ENCODE data around the gene MST1.

MST1 gene

DNA sequence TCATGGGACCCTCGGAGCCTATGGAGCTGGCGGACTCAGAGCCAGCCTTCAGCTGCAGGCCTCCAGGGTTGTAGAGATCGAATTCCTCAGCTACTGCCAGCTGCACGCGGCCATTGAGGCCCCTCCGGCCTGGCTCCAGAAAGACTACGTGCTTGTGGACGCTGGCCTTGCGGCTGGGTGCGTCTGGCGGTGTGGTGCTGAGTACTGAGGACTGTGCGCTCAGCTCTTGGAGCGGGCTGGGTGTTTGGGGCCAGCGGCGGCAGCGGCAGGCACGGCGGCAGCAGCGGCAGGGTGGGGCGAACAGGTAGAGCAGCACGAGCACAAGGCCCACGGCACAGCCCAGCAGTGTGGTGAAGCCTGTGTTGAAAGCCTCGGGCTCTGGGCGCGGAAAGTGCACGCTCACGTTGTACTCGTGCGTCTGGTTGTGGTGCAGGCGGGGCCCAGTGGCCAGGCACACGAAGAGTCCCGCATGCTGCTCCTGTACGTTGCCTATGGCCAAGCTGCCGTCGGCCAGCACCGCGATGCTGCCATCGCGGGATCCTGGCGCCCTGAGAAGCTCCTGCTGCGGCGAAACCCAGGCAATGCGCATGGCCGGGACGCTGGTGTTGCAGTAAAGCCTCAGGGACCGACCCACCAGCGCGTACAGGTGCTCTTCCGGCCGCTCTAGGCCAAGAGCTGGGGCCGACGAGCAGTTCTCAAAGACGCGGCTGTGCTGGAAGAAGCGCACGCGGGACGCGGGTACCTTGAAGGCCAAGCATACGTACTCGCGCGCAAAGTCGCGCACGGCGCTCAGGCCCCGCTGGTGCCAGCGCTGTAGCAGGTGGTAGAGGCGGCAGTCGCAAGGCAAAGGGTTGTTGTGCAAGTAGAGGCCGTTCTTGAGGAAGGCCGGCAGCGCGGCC, 28.9 kb upstream of the MST1 start:
- no peak for DNase-seq

DNA sequence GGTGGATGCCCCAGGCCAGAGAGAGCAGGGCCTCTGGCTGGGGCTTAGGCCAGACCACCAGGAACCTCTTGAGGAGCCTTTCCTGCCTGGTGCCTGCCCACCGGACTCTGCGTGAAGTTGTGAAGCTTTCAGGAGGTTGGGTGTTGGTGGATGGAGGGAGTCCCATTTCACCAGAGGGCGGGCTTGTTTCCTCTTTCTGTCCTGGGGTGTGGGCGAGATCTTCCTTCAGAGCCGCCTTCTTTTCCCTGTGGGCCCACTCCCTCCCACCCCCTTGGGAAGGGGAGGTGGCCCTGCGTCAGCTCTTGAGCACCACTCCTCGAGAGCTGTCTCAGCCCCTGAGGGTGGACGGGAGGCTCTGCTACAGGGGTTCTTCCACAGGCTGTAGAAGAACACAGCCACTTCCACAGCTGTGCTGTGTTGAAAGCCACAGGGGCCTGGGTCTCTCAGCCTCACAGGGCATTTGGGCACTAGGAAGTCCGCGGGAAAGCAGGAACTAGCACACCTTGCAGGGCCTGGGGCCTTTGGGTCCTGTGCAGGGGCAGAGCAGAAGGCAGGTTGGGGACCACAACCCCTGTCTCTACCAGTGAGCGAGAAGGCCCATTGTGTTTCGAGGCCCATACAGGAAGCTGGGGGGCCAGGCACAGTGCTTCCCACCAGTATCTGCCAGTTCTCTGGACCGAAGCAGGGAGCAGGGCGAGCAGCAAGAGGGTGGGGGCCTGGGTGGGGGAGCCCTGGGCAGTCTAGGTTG, 28.1 kb upstream of the MST1 start:
- no peak for DNase-seq

GRCh38 chr3:49716691-49717210, 27.5 kb upstream of the MST1 start:
- no peak for DNase-seq

- DNase-seq: no peak
Observed at GRCh38 chr3:49716169-49716568, 26.9 kb upstream of the MST1 start.

DNA sequence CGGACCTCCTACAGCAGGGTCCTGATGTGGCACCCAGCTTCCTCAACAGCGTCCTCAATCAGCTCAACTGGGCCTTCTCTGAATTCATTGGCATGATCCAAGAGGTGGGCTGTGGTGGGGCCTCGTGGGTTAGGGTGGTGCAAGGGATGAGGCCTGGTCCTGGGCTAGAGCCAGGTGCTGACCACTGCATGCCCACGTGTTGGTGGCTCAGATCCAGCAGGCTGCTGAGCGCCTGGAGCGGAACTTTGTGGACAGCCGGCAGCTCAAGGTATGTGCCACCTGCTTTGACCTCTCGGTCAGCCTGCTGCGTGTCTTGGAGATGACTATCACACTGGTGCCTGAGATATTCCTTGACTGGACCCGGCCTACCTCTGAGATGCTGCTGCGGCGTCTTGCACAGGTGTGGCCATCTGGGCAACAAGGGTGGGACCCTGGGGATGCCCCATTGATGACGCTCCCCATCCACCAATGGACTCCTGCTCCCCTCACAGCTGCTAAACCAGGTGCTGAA, 26.4 kb upstream of the MST1 start:
- DNase-seq: no peak

DNA sequence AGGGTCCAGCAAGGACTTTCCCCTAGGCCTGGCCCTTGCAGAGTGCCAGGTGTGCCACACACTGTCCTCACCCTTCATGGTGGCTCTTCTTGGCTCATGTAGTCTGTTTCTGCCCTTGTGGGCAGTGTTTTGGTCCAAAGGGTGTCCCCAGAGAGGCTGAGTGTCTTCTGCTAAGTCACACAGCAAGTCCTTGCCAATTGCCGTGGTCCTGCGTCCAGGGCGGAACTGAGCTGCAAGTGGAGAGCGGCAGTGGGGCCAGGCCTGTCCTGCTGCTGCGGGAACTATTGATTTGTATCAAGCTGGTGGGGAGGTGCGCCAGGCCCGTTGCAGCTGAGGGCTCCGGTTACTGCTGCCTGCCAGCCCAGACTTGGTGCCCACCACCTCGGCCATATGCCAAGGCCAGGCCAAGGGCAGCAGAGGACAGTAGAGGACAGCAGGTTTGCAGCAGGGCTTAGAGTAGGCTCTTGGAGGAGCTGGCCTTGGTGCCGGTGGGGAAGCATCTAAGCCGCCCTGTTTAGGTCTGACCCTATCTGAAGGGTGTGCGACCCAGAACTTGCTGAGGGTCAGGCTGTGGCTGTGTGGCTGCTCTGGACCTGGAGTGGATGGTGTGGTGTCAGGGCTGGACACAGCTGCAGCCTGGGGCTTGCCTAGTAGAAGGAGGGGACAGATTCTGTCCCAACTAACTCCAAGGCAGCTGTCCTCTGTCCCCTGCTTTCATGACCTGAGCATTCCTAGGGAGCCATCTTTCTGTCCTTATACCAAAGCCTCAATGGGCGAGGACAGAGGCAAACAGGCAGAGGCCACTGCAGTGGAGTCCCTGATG, 25.7 kb upstream of the MST1 start:
- no peak for DNase-seq

DNA sequence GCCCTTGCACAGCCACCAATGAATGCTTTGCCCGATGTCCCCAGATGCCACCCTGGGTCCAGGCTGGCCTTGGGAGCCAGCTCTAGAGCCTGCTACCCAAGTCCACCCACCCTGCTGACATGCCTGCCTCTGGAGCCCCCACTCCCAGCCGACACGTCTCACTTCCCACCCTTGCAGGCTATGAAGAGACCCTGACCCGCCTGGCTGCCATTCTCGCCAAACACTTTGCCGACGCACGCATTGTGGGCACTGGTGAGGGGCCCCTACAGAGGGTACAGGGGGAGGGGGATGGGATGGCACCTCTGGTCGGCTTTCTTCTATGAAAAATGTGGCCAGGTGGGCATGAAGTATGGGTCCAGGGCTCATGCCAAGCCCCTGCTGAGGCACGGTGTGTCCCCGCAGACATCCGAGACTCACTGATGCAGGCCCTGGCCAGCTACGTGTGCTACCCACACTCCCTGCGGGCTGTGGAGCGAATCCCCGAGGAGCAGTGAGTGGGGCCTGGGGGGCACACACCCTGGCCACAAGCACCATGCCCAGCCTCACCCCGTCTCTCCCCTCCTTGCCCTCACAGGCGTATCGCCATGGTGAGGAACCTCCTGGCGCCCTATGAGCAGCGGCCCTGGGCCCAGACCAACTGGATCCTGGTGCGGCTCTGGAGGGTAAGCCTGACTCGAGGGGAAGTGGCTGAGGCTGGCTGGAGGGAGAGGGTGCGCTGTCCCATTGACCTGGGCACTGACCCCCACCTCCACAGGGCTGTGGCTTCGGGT, 24.2 kb upstream of the MST1 start:
- no peak for DNase-seq

DNA sequence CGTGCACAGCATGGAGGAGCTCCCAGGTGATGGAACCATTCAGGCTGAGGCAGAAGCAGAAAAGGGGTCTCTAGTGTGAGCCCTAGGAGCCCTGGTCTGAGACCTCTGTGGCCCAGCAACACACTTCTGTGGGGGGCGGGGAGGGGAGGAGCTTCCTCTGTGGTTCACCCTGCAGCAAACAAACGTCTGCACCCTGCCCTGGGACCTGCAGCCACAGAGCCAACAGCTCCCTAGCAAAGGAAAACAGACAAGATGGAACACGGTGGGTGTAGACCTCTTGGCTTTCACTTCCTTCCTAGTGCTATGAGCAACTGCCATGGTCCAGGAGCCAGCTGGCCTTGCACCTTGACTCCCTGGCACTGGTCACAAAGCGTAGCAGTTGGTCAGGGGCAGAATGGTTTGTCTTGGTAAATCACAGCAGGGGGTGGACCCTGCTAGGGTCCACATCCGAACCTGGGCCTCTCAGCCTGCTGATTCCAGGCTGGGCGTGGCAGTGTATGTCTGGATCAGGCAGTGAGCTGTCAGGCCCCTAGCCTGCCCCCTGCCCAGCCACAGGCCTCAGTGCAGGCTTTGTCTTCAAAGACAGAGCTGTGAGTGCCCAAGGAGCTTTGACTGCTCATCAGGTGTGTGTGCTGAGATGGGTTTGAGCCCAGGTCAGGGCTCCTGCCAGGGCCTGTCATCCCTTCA, 23.5 kb upstream of the MST1 start:
- DNase-seq: no peak

GRCh38 chr3:49712166-49712565, 22.9 kb upstream of the MST1 start:
- DNase-seq: no peak

- no peak for DNase-seq
Observed at GRCh38 chr3:49711489-49711888, 22.2 kb upstream of the MST1 start.

DNA sequence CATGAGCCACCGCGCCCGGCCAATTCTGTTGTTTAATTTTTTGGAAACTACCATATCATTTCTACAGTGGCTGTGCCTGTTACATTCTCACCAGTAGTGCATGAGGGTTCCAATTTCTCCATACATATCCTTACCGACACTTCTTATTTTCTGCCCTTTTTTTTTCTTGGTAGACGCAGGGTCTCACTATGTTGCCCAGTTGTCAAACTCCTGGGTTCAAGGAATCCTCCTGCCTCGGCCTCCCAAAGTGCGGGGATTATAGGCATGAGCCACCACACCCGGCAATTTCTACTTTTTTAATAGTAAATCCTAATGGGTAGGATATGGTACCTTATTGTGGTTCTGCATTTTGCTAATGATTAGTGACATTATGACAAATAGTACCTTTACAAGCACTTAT, 20.6 kb upstream of the MST1 start:
- DNase-seq: no peak

- DNase-seq: no peak
Observed at GRCh38 chr3:49707113-49707480, 17.8 kb upstream of the MST1 start.

GRCh38 chr3:49706456-49707112, 17.3 kb upstream of the MST1 start:
- DNase-seq: no peak

- DNase-seq: no peak
Observed at GRCh38 chr3:49705390-49705960, 16.2 kb upstream of the MST1 start.

DNA sequence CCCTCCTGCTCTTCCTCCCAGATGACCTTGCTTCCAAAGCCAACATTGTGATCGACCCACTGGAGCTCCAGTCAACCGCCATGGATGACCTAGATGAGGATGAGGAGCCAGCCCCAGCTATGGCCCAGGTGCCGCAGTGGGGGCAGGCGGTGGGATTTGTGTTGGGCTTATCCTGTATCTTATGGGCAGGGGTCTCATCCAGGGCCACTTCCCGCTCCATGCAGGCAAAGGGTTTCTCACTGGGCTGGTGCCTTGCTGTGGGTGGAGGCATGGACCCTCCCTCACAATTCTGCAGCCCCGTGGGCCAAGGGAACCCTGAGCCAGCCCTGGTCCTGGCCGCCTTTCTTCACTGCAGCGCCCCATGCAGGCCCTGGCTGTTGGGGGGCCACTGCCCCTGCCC, 15.4 kb upstream of the MST1 start:
- no peak for DNase-seq

- no peak for DNase-seq
Observed at GRCh38 chr3:49703956-49704355, 14.7 kb upstream of the MST1 start.

DNA sequence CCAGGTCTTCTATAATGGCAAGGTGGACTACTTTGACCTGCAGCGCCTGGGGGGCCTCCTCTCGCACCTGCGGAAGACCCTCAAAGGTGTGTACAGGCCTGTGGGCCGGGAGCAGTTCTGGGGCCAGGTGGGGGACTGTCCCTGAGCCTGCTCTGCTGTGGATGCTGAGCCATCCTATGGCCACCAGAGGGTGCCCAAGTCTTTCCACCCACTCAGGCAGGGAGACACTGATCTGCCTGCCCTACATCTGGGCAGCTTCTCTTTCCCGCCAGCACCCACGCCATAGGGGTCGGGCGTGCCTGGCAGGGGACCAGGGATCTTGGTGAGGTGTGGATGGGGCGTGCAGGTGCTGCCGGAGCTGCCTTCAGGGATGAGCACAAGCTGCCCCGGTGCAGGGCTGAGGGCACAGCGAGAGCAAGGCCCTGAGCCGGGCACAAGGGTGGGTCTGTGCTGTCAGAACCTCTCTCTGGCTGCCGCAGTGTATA, 14.2 kb upstream of the MST1 start:
- peak; percentile 47 for DNase-seq

- no peak for DNase-seq
Observed at GRCh38 chr3:49702672-49703071, 13.4 kb upstream of the MST1 start.

DNA sequence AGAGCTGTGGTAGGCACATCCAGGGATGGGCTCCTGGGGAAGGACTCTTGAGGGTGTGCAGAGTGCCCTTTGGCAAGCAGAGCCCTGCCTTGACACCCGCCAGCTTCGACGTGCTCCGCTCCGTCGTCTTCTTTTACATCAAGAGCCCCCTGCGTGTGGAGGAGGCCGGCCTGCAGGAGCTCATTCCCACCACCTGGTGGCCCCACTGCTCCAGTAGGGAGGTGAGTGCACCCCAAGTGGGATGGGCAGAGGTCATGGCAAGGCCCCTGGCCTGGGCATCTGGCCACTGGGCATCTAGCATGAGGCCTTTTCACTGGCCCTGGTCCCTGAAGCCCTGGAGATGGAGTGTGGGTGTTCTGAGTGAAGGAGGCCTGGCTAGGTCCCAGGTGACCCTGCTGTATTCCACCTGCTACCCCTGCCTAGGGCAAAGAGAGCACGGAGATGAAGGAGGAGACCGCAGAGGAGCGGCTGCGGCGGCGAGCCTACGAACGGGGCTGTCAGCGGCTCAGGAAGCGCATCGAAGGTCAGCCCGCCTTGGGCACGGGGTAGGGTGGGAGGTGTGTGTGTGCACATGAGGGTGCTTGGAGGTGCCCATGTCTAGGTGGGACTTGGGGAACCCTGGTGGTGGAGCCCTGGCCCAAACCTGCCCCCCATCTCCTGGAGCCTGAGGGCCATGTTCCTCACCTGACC, 12.3 kb upstream of the MST1 start:
- DNase-seq: no peak
